HG02943 (cell line): ENCODE data around the gene KLHL40.

ENCODE experiments used
- ATAC-seq: cut with Tn5 transposase; IDR thresholded peaks from one replicate; pipeline ENCODE4 v1.9.1; 2021; ENCODE audit warnings: mild to moderate bottlenecking, low read depth, moderate library complexity; ENCODE audit not compliant: unreplicated experiment

KLHL40 gene

DNA sequence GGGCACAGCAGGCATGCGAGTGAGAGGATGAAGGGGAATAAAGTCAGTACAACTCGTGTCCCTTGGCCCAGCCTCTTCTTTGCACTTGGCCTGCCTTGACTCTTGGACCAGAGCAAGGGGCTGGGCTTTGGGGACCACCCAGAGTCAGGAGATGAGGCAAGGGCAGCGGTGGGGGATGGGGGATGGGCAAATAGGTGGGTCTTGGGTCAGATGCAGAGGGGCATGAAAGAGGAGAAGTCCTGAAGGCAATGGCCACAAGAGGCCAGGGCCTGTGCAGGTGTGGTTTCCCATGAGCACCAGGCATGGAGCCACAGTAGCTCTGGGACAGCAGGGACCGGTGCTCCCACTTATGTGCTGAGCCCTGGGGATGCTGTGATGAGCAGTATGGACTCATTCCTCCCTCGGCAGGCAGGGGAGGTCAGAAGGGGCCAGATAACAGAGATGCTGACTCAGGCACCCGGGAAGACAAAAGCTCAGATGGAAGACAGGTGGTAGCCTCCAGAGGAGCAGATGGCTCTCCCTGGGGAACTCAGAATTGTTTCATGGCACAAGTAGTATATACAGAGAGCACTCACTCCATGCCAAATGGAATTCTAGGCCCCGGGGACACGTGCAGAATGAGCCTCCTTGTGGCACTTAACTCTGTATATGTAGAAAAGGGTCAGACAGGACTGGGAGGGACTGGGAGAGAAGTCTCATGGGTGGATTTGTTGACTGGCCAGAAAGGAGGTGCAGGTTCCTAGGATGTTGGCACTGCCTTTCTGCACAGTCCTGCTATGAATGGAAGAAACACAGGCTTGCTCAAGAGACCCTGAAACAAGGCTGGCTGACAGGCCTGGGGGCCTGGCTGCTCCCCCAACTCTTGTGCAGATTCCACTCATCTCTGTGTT, 17.6 kb upstream of the KLHL40 start:
- ATAC-seq, result no peak

DNA sequence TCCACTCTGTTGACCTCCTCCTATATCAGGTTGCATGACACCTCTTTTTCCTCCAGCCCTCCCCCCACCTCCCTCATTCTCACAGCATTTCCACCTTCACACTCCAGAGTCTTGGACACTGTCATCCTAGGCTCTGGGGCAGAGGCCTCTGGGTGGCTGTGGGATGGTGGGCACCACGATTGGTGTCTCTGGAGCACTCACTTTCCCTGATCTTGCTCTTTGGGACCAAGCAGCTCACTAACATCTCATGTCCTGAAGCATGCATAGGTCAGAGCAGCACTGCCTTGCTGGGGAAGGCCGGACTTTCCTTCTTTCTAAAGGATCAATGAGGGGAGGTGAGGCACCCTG, 16.9 kb upstream of the KLHL40 start:
- no peak for ATAC-seq

DNA sequence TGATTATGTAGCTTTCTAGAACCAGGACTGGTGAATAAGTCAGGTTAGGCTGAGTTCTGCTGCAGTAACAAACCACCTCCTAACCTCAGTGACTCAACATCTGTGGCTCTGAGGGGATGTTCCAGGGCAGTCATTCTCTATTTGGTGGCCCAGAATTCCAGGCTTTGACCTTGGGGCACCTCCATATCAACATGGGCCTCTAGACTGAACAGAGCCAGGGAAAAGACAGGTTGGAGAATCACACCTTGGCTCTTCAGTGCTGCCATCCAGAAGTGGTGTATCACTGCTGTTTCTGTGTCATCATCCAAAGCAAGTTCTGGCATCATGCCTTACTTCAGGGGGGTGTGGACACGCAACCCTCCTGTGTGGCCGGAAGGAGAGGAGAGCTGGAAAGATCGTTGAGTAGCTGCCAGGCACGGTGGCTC, 16.5 kb upstream of the KLHL40 start:
- no peak for ATAC-seq

DNA sequence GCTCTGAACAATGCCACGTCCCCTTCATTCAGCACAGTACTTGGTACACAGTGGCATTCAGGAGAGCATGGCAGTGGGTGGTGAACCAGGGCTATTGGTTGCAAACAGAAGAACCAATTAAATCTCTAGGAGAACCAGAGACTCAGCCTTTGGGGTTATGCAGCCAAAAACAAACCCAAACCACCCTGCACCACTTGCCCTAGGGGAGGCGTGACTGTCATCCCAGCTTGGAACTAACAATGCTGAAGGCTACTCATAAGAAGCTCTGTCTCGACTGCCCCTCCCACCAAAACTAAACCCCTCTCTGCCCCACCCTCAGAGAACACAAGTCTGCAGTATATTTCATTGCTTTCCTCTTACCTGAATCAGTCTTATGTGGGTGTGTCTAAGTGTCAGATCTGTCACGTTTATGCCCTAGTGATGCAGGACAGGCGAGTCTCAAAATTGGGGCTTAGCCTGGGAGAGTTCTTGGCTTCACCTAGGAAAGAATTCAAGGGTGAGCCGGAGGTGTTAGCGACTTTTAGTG, 15.2 kb upstream of the KLHL40 start:
- ATAC-seq, result no peak

DNA sequence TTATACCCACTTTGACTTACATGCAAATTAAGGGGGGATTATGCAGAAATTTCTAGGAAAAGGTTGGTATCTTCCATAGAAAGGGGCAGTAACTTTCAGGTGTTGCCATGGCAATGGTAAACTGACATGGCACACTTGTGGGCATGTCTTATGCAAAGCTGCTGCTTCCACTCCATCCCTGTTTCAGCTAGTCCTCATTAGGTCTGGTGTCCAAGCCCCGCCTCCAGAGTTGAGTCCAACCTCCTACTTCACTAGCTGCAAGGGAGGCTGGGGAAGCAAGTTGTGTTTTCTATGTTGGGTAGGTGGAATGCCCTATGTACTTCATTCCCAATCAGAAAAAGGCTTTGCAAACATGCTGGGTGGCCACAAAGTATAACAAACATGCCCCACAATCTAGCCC, 14.7 kb upstream of the KLHL40 start:
- no peak for ATAC-seq

DNA sequence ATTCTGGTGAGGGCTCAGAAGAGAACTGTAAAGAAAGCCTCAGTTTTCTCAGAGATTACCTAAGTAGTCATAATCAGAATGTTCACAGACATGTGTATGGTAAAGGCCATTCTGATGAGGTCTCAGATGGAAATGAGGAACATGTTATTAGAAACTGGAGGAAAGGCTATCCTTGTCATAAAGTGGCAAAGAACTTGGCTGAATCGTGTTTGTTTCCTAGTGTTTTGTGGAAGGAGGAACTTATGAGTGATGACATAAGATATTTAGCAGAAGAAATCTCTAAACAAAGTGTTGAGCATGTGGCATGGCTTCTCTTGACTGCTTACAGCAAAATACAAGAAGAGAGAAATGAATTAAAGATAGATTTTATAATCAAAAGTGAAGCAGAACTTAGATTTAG, 12.8 kb upstream of the KLHL40 start:
- no peak for ATAC-seq

DNA sequence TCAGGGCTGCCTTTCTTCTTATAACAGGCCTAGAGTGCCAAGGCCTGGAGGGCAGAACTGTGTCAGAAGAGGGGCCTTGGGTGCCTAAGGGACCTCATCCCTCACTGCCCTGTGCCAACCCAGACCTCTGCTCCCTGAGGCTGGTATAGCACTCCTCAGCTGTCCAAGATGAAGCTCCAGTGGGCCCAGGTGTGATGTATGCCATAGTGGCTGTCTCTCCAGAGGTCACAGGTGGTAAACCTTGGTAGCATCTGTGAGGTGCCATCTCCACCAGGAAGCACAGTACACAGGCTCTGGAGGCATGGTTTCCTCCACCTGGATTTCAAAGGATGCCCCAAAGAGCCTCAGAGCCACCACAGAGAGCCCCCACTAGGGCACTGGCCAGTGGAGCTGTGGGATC, 12.3 kb upstream of the KLHL40 start:
- no peak for ATAC-seq

DNA sequence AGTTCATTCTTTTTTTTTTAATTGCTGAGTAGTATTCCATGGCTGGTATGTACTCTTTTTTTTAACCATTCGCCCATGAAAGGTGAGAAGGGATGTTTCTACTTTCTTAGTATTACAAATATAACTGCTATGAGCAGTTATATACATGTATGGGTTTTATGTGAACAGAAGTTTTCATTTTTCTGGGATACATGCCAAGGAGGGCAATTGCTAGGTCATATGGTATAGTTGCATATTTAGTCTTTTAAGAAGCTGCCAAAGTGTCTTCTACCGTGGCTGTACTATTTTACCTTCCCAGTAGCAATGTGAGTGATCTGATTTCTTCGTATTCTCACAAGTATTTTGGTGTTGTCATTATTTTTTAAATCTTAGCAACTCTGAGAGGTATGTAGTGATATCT, 11.2 kb upstream of the KLHL40 start:
- ATAC-seq, result no peak

DNA sequence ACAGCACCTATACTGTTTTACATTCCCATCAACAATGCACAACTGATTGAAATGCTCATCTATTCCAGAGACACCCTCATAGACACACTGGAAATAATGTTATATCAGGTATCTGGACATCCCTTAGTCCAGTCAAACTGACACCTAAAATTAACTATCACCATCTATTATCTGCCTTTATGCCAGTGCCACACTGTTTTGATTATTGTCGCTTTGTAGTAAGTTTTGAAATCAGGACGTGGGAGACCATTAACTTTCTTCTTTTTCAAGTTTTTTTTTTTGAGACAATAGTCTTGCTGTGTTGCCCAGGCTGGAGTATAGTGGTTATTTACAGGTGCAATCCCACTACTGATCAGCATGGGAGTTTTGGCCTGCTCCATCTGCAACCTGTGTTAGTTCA, 9.4 kb upstream of the KLHL40 start:
- ATAC-seq, result no peak

DNA sequence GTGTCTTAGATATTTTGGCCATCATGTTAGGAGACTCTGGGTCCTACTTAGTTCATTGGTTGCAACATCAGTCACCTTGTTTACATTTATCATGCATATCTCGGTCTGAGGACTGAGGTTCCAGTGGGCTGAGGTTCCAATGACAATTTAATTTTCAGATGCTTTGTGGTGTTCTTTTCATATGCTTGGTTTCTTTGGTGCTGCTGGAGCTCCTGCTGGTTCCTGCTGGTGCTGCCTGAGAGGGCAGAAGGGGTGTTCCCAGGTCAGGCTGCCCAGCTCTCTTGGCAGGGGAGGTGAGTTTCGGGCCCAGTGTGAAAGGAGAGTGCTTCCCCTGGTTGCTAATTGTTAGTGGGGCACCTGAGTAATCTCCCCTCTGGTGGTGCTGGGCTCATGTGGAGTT, 6.9 kb upstream of the KLHL40 start:
- ATAC-seq, result no peak

DNA sequence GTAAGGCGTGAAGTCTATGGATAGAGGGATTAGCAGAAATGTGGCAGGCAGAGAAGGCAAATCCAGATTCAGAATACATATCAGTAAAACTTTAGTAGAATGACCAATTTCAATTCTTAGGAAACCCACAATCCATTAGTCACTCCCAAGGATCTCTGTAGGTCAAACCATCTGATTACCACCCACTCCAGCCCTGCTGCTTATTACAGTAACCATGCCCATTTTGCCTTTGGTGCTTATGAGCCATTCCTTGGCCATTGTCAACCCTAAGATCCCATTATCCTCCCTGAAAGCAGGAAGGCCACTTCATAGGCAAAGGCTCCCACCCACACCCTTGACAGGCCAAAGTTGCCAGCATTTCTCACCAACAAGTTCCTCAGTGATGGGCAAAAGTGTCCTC, 5.1 kb upstream of the KLHL40 start:
- no peak for ATAC-seq

DNA sequence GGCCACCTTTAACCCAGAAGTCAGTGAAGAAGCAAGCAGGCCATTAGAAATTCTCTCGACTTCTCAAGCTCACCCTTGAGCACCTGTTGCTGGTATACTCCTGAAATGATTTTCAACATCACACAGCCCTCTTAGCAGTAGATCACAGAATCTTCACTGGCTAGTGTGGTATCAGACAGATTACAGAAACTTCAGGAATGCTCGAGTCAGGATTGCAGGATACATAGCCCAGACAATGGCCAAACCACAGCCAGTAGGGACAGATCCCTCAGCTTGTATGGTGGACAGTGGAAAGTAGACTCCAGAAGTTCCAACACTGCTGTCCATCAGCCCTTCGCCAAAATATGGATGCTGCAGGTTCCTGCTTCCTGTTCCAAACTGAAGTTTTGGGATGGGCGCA, 4.5 kb upstream of the KLHL40 start:
- no peak for ATAC-seq

DNA sequence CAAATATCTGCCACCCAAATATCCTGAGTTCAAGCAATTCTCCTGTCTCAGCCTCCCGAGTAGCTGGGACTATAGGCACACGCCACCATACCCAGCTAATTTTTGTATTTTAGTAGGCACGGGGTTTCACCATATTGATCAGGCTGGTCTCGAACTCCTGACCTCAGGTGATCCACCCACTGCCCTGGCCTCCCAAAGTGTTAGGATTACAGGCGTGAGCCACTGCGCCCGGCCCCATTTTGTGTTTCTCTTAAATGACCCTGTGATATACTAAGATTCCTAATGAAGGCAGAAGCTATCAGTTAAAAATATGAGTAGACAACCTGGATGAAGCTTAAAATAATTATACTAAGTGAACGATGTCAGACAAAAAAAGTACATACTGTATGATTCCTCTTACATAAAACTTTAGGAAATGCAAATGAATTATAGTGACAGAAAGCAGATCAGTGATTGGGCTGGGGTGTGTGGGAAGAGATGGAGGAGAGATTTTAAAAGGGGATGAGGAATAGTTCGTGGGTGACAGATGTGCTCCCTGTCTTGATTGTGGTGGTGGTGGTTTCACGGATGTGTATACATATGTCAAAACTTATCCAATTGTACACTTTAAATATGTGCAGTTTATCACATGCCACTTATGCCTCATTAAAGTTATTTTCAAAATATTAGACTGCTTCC, 3.8 kb upstream of the KLHL40 start:
- no peak for ATAC-seq

DNA sequence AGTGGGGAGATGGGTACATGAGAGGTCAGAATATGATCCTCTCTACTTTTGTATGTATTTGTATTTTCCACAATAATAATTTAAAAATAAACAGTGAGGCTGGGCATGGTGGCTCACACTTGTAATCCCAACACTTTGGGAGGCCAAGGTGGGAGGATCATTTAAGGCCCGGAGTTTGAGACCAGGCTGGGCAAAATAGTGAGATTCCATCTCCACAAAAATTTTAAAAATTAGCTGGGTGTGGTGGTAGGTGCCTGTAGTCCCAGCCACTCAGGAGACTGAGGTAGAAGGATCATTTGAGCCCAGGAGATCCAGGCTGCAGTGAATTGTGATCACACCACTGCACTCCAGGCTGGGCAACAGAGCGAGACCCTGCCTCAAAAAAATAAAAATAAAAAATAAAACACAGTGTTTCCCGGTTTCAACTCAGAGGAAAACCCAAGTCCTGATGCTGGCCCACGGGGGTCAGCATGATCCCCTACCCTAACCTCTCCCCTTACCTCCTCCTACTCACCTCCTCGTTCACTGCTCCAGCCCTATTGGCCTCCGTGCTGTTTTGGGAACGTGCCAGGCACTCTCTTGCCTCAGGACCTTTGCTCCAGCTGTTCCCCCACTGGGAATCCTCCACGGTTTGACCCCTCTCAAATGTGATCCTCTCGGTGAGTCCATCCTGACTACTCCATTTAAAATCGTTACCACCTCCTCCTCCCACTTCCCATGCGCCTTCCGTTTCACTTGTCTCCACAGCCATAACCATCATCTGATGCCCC, 2.9 kb upstream of the KLHL40 start:
- no peak for ATAC-seq

DNA sequence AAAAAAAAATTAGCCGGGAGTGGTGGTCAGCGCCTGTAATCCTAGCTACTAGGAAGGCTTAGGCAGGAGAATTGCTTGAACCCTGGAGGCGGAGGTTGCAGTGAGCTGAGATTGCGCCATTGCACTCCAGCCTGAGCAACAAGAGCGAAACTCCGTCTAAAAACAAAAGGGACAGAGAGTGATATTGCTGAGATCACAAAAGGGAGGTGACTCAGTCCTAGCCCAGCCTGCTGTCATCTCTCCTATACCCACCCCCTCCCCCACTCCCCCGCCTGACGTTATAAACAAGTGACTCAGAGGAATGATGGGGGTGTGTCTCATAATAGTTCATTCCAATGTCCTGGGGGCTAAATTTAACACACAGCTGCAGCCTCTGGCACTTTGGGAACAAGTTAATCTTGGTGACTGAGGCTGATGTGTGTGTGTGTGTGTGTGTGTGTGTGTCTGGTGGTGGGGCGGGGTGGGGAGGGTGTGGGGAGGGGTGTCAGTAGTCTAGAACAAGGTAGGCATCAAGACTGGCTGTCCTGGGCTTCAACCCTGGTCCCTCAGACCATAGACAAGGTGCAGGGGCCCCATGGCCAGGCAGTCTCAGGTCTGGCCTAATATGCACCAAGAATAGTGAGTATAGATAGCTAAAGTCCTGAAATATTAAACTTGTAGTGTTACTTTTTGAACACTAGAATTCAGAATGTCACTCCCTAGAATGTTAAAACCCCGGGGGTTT, 1.3 kb upstream of the KLHL40 start:
- ATAC-seq, result no peak

DNA sequence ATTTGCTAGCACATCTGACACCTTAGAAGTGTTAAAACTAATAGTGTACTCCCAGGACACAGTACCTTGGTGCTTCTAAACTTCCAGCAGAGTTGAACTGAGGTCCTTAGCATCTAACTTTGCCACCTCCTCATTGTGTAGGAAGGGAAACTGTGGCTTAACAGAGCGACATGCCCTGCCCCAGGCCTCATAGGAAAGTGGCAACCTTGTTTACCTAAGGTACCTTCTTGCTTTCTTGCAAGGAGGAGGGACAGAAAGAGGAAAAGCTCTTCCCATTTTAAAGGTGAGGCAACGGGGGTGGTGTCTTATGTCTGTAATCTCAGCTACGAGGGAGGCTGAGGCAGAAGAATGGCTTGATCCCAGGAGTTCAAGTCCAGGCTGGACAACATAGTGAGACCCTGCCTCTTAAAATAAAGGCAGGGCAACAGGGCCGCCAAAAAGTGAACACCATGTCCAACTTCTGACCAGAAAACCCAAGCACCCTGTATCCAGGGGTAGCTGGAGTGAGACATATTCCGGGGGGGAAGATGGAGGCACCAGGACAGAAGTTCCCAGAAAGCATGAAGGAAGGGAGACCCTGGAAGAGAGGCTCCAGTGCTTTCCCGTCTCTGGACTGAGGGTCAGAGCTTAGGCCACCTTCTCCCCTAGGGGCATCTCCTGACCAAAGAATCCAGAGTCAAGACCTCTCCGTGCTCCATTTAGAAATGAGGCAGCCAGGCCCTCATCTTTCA, 540 bp upstream of the KLHL40 start:
- ATAC-seq, result no peak

DNA sequence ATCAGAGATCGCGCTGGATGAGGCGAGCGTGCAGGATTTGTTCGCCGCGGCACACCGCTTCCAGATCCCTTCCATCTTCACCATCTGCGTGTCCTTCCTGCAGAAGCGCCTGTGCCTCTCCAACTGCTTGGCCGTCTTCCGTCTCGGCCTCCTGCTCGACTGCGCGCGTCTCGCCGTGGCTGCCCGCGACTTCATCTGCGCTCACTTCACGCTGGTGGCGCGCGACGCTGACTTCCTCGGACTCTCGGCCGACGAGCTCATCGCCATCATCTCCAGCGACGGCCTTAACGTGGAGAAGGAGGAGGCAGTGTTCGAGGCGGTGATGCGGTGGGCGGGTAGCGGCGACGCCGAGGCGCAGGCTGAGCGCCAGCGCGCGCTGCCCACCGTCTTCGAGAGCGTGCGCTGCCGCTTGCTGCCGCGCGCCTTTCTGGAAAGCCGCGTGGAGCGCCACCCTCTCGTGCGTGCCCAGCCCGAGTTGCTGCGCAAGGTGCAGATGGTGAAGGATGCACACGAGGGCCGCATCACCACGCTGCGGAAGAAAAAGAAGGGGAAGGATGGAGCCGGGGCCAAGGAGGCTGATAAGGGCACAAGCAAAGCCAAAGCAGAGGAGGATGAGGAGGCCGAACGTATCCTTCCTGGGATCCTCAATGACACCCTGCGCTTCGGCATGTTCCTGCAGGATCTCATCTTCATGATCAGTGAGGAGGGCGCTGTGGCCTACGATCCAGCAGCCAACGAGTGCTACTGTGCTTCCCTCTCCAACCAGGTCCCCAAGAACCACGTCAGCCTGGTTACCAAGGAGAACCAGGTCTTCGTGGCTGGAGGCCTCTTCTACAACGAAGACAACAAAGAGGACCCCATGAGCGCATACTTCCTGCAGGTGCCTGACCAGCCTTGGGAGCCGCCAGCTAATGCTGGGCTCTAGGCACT, 819 bp downstream of the KLHL40 start:
- no peak for ATAC-seq

DNA sequence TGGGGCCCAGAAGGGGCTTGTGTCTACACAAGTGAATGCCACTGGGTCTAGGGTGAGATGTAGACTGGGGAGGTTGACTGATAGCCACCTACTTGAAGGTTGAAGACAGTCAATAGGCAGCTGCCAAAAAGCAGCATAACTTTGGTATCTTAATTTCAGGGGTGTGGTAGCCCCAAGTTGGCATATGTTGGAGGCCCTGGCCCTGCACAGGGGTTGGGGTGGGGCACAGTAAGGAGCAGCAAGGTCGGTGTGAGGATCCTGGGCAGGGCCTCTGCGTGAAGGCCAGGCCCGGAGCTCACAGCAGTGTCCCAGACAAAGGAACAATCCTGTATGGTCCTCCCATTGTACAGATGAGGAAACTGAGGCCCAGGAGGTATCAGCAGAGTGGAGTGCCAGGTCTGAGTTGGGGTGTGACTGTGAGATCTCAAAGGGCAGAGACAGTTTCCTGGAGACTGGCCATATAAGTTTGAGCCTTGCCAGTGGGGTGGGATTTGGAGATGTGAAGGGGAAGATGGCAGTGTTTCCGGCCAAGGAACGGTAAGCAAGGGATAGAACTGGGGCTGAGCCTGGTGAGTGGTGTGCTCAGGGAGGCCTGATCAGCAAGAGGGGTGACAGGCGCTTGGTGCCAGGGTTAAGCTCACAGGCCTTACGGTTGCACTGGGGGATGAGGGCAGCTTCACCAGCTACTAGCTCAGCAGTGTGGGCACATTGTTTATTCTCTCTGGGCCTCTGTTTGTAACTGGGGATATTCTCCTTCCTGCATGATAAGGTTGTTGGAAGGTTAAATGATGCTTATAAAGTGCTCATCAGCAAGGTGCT, 1.7 kb downstream of the KLHL40 start:
- no peak for ATAC-seq
